ENCODE data around the gene PBX4.

- TF ChIP-seq, protein P1, sequence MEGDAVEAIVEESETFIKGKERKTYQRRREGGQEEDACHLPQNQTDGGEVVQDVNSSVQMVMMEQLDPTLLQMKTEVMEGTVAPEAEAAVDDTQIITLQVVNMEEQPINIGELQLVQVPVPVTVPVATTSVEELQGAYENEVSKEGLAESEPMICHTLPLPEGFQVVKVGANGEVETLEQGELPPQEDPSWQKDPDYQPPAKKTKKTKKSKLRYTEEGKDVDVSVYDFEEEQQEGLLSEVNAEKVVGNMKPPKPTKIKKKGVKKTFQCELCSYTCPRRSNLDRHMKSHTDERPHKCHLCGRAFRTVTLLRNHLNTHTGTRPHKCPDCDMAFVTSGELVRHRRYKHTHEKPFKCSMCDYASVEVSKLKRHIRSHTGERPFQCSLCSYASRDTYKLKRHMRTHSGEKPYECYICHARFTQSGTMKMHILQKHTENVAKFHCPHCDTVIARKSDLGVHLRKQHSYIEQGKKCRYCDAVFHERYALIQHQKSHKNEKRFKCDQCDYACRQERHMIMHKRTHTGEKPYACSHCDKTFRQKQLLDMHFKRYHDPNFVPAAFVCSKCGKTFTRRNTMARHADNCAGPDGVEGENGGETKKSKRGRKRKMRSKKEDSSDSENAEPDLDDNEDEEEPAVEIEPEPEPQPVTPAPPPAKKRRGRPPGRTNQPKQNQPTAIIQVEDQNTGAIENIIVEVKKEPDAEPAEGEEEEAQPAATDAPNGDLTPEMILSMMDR (IDR thresholded peaks at IDR 0.05; ENCODE audit: low read length), result no peak
- no peak for TF ChIP-seq EZH2 (IDR thresholded peaks at IDR 0.05; ENCODE audit: borderline replicate concordance, low read length)
These were observed 87.6 kb downstream of the PBX4 start for GRCh38 chr19:19530889-19531288.

Measured in OCI-LY1 (cell line).